NCI-H345 (cell line): Measurements from ENCODE around the gene FOXG1.

Experiments
- DNase-seq: peaks from one replicate; lab custom pipeline; 2025; lab: John Stamatoyannopoulos, UW

Gene FOXG1

DNA sequence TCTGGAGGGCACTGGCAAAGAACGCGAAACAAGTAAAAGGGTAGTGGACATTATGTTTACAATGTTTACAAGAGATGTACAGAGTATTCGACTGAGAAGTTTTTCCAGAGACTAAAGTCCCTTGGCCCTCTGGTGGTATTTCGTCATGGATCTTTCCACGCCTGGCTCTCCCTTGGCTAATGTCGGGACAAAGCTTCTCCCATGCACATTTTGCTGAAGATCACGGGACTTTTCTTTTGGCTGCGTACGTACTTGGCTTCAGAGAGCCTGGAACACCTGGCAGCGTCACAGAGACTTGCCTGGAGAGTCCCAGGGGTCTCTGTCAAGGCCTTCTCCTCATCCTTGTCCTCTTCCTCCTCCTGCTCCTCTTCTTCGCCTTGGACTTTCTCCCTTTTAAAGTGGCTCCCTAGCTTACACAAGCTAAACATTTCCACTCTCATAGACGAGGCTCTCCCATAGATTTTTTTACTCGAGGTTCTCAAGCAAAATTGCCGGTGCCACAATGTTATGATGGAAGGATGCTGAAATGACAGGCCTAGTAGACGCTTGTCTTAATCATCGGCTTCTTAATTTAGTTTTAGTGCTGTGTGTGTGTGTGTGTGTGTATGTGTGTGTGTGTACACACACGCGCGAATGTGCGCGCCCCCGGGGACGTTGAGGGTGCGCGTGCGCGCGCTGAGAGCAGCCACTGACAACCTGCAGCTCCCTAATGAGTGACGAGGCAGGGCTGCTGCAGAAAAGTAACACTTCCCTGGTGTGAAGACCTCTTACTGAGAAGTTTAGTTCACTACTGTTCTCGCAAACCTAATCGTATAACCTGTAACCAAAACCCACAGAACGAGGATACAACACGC lies 4.9 kb upstream of the FOXG1 start:
- no peak for DNase-seq

DNA sequence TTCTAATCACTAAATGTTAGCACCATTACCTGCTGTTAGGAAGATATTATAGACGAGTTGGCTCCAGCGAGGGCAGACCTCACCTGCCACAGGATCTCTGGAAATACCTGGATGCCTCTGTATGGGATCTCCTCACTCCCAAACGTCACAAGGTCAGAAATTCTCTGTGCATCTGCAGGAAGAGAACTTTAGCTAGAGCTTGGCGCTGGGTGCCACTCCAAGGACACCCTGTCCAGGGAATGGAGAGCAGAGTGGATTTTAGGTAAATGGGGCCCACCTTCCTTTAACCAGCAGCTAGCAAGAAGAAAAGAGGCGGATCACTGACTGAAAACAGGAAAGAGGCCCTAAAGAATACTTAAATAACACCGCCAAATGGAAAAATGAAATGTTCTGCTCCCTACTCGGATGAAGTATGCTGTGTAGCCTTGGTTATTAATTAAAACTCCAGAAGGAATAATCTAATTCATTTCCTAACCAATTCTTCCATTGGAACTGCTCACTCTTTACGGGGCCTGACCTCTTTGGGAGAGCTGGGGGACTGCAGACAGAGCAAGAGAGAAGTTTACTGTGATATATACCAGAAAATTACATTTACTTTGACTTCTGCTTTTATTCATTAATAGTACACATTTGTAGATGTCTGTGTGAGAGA lies 4.2 kb upstream of the FOXG1 start:
- no peak for DNase-seq

DNA sequence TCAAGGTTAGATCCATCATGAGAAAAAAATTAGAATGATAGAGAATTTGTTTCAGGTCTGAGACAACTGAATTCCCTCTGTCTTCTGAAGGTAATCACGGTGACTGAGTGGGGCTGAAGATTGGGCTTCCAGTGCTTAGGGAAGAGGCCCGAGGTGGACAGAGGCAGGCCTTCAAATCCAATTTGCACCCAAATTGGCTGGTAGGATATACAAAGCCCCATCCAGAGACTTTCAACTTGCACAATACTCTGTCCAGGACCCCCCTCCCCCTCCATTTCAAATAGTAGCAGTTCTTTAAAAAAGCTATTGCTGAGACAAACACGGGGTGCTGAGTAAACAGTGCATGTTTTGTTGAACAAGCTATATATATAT lies 3.6 kb upstream of the FOXG1 start:
- DNase-seq: no peak

DNA sequence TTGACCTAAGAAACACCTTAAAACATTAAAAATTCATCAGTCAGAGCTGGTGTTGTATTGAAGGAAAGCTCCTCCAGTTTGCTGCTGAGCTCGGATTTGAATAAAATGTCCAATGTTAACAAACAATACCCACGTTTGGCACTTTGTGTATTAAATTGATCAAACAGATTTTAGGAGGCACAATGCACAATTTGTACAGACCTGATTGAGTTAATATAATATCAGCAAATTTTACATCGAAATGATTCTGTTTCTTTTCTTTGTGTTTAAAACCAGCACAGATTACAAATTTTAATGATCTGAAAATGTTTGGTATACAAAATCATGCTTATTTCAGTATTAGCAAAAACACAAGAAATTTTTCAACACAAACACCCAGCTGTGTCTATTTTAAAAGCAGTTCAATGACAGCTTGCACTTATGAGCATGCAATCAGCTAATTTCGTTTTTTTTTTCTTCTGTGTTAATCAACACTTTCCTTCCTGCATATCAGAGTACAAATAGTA lies 2.8 kb upstream of the FOXG1 start:
- DNase-seq: no peak

DNA sequence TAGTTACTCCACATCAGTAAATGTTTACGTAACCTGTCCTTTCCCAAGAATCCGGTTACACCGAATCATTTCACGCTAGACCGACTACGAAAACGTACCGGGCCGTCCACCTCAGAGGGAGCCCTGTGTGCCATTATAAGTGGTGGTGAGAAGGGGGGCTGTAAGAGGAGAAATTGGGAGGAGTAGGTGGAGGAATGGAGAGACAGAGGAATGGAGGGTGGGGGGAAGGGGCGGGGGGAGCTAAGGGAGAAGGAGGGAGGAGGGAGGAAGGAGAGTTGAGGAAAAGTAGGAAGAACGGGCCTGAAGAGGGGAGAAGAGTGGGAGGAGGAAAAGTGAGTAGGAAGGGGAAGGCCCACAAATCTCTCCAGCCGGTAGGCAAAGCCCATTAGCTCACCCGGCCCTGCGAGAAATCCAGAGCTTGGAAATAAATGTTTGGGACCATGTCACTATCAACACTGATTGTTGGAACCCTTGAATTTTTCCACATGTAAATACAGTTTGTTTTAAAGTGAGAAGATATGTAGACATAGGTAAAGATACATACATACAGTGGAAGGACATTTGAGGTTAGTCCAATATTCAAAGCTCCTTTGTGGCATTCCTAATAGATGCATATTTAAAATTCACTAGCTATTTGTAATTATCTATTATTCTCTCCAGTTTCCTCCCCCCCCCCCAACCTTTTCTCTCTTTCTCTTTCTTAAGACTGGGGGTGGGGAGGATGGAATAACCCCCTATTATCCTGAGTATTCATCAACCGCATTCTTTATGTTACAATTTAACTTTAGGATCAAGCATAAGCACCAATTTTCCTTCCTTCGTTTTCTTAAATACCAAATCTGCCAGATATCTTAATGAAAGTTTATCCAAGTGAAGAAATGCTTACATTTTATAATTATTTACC lies 2.1 kb upstream of the FOXG1 start:
- DNase-seq: peak; percentile 88

DNA sequence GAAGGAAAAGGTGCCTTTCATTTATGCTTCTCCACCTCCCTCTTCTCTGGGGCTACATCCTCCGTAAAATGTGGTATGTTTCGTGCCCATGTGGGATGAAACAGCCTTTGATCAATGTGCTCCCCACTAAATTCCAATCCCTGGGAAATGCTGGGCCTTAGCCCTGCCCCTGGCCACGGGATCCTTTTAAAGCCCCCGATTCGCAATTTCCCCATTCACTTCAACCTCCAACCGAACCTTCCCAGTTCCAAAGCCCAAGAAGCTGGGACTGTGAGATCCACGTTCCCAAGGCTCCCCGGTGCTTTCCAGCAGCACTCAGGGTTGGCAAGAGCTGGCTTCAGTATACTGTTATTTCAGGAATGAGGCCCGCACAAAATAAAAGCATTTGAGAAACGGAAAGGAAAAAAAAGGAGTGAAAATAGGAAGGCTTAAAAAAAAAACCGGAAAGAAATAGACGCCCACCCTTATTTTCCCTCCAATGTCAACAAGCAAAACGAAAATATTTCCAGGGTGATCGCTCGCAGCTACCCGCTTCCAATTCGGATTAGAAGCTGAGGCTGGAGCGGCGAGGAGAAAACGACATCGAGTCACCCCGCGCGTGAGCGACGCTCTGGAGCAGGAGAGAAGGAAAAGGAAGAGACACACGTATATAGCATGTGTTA lies 1.3 kb upstream of the FOXG1 start:
- peak; percentile 67 for DNase-seq

DNA sequence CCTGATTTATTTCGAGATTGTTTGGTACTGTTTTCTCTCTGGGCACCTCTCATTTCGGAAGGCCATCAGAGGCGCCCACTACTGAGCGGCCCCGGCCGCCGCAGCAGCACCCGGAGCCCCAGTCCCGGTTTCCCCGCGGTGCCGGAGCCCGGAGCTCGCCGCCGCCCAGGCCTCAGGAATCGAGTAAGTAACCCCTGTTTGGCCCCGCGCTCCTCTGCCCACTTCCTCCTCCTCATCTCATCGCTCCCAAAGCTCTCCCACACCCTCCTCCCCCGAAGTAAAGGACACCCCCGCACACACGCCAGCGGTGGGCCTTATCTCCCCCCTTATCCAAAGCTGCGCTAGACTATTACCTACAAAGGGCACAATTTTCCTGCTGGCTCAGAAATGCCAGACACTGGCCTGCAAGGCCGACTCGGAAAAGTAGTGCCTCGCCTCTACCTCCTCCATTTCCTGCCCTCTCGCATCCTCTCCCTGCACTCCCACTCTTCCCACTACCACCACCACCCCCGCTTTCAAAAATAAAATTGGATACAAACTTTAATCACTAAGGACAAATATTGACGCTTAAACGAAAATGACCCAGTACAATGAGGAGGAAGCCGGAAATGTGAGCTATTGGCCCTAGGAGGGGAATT lies 637 bp upstream of the FOXG1 start:
- peak; percentile 69 for DNase-seq

DNA sequence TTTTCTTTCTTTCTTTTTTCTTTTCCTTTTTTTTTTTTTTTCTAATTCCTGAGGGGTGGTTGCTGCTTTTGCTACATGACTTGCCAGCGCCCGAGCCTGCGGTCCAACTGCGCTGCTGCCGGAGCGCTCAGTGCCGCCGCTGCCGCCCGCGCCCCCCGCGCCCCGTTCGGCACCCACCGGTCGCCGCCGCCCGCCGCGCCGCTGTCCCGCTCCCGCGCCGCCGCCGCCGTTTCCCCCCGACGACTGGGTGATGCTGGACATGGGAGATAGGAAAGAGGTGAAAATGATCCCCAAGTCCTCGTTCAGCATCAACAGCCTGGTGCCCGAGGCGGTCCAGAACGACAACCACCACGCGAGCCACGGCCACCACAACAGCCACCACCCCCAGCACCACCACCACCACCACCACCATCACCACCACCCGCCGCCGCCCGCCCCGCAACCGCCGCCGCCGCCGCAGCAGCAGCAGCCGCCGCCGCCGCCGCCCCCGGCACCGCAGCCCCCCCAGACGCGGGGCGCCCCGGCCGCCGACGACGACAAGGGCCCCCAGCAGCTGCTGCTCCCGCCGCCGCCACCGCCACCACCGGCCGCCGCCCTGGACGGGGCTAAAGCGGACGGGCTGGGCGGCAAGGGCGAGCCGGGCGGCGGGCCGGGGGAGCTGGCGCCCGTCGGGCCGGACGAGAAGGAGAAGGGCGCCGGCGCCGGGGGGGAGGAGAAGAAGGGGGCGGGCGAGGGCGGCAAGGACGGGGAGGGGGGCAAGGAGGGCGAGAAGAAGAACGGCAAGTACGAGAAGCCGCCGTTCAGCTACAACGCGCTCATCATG lies 654 bp downstream of the FOXG1 start:
- DNase-seq: peak; percentile 34

DNA sequence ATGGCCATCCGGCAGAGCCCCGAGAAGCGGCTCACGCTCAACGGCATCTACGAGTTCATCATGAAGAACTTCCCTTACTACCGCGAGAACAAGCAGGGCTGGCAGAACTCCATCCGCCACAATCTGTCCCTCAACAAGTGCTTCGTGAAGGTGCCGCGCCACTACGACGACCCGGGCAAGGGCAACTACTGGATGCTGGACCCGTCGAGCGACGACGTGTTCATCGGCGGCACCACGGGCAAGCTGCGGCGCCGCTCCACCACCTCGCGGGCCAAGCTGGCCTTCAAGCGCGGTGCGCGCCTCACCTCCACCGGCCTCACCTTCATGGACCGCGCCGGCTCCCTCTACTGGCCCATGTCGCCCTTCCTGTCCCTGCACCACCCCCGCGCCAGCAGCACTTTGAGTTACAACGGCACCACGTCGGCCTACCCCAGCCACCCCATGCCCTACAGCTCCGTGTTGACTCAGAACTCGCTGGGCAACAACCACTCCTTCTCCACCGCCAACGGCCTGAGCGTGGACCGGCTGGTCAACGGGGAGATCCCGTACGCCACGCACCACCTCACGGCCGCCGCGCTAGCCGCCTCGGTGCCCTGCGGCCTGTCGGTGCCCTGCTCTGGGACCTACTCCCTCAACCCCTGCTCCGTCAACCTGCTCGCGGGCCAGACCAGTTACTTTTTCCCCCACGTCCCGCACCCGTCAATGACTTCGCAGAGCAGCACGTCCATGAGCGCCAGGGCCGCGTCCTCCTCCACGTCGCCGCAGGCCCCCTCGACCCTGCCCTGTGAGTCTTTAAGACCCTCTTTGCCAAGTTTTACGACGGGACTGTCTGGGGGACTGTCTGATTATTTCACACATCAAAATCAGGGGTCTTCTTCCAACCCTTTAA lies 1.5 kb downstream of the FOXG1 start:
- peak; percentile 66 for DNase-seq

DNA sequence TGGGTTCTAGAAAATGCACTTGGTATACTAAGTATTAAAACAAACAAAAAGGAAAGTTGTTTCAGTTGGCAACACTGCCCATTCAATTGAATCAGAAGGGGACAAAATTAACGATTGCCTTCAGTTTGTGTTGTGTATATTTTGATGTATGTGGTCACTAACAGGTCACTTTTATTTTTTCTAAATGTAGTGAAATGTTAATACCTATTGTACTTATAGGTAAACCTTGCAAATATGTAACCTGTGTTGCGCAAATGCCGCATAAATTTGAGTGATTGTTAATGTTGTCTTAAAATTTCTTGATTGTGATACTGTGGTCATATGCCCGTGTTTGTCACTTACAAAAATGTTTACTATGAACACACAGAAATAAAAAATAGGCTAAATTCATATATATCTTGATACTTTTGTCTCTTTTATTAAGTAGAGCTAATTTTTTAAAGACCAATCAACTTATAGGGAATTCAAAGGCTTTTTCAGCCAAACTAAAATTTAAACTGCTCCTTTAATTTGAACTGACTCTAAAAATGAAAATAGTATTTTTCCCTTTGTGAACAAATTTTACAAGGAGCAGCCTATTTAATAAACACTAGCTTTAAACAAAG lies 2.8 kb downstream of the FOXG1 start:
- peak; percentile 15 for DNase-seq

DNA sequence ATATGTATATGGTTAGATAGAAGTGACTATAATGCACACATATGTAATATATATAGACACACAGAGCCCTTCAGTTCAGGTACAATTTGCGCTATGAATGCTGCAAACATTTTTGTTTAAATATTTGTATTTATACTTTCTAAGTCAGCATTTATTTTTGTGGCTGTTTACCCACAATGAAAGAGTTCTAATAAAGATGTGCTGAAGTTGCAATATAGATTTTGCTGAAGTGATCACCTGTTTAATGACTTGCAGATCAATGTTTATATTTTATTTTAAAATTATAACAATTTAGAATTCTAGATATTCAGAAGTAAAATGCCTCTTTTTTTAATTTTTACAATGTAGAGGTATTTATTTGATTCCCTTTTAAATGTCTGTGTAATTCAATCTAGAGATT lies 3.5 kb downstream of the FOXG1 start:
- DNase-seq: no peak

DNA sequence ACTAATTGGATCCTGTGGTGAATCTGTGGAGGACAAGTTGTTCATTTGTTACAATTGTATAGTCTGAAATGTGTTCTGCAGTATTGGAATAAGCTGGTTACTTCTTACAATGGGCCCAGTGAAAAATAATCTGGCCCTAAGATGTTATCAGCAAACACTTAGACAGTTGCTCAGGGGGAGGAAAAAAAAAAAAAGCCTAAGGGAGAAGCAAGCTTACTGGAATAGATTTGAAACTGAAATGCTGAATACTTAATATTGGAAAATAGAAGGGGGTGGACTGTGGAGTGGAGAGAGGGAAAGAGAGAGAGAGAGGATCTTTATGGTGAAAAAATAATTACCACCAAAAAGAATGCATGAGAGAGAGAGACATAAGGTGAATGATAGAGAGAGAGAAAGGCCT lies 4.0 kb downstream of the FOXG1 start:
- no peak for DNase-seq

DNA sequence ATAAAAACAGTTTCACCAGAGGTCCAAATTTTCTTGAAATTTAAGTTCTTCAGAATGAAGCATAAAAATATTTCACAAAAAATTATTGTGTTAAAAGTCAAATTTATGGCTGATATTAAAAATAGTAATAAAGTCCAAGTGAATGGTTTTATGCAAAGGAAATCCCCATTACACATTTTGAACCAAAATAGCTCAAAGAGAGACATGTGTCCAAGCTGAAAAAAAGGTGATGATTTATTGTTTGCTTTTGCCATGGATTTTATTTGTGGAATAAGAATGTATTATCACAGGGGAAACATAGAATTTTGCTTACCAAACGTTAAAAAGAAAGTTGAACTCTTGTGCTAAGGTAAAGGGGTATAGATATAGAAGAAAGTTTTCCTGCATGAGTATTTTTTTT lies 4.6 kb downstream of the FOXG1 start:
- no peak for DNase-seq

DNA sequence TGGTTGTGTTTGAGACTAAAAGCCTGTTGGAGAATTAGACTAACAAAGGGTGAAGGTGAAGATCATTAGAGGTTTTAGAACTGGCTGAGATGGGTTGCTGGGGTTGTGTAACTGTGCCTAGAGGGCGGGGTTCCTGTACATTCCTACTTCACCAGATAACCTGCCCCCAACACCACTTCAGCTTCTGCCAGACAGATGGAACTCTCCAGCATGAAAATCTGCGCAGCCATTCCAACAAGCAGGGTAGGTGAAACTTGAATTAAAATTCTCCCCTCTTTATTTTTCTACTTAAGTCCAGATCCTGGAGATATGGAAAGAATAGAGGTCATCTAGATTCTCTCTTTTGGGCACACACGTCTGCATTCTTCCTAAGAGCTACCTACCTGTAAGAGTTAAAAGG lies 6.0 kb downstream of the FOXG1 start:
- peak; percentile 93 for DNase-seq

DNA sequence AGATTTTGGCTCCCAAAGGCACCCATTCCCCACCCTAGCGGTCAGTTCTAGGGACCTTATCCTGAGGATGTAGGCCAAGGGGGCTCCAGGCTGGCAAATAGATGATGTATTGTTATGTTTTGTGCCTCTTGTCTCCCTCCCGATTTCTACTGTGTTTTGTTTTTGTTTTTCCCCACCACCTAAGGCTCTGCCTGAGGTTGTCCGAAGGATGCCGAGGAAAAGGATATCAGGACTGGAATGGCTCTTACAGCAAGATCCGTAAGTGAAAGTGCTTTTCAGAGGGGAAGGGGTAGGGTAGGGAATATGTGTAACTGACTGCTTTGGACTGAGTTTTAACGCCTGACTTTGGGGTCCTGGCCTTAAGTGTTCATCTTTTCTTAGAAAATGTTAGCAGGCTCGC lies 6.6 kb downstream of the FOXG1 start:
- peak; percentile 45 for DNase-seq

DNA sequence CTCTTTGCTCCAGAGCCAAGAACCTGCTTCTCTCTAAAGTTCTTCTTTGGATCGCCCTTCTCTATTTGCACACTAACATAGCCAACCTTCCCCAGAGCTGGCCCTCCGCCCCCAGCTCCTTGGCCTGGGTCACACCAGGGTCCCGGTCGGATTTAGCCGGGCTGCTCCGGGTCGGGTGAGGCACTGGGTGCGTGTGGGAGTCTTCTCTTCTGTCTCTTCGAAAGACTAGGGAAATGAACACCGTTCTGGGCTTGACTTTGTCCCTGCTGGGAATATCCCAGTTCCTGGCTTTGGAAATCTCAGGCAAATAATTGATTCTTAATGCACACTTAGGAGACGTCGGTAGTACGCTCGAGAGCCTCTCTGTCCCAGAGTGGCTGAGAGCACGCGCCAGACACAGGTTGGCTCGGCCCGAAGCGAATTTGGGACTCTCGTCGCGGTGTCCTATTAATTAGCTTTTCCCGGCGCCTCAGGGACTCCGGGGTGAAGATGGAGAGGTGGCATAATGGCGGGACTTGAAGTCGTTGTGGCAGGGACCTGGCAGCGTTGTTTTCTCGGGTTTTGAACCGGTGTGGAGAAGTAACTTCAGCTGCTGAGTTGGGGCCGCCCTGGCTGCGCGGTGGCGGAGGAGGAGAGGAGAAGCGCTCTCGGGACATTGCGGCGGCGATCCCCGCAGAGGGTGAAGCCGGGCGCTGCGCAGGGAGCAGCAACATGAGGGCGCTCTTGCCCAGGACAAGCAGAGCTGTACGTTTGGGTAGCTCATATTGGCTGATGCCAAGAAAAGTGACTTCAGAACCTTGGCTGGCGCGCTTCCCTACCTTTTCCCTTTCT lies 7.5 kb downstream of the FOXG1 start:
- DNase-seq: peak; percentile 88

DNA sequence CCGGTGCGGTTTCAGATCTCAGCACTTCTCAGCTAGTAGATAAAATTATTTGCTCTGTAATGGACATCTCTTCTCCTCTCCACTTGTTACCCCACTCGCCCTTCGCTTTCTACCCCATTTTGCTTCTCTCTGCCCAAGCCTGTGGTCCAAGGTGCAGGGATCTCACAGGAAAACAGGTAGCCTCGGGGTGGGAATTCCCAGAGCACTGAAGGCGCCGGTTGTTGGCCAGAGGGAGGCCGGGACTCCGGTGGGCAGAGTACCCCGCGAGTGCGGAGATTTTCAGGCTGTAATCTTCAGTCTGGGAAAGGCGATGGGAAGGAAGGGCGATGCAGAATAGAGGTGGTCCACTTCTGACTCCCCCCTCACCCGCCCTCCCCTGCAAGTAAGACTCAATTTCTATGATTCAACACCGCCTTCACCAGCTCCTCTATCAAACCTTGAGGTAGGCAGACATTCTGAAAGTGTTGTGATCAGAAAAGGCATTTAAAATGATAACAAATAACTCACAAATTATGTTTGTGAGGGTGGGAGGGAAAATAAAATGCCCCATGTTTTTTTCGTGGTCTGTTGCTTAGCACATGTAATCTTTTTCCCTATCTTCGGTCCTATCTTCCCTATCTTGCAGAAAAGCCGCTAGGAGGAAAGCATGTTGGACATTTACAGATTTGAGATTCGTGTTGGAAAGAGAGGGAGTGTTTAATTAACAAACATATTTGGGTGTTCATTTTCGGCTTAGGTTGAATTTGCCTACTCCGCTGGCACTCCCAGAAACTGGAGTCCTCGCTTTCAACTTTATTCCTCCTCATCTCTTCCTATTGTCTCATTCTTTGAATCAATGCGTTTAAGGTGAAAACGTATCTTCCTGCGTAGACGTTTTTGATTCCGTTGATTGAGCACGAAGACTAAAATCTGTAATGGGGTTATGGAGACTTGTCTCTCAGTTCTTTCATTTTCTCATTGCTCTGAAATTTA lies 8.5 kb downstream of the FOXG1 start:
- peak; percentile 56 for DNase-seq
